Neural cell (in vitro differentiated cells): ENCODE measurements around the gene DENND2A. TPM values are rescaled to one million over a fixed set of nuclear protein-coding genes. Genes with fewer than 3 reads are reported as not detected.

Experiments used
- H2AFZ ChIP-seq: fragments of 200-600, 300-800 bp; sonication (generic), shearing (Covaris generic); 2 replicates; pipeline ENCODE4 v1.6.0; 2014; ENCODE audit warnings: low read depth, mild to moderate bottlenecking, antibody characterized with exemption, low read length, moderate library complexity
- H3F3A ChIP-seq: fragments of 200-600 bp; shearing (Covaris generic); 2 replicates; pipeline ENCODE4 v1.6.1; 2016; ENCODE audit warnings: mild to moderate bottlenecking, moderate library complexity, mixed read lengths, antibody characterized with exemption, low read length; ENCODE audit not compliant: insufficient read depth, poor library complexity, severe bottlenecking
- H3K27ac ChIP-seq: fragments of 200-600, 300-800 bp; sonication (generic), shearing (Covaris generic); 2 replicates; pipeline ENCODE4 v1.5.1; 2014; ENCODE audit warnings: mild to moderate bottlenecking, low read length, moderate library complexity
- H3K27me3 ChIP-seq: fragments of 300-800, 200-600 bp; sonication (generic), shearing (Covaris generic); 2 replicates; pipeline ENCODE4 v1.6.0; 2014; ENCODE audit warnings: mild to moderate bottlenecking, low read depth, low read length, moderate library complexity; ENCODE audit not compliant: insufficient read depth
- H3K36me3 ChIP-seq: fragments of 300-800, 200-600 bp; sonication (generic), shearing (Covaris generic); 2 replicates; pipeline ENCODE4 v1.5.1; 2014; ENCODE audit warnings: mild to moderate bottlenecking, antibody characterized with exemption, low read length, moderate library complexity; ENCODE audit not compliant: insufficient read depth
- H3K4me2 ChIP-seq: fragments of 300-800, 200-600 bp; sonication (generic), shearing (Covaris generic); 2 replicates; pipeline ENCODE4 v1.6.0; 2014; ENCODE audit warnings: mild to moderate bottlenecking, low read length
- H3K4me3 ChIP-seq: fragments of 300-800, 200-600 bp; sonication (generic), shearing (Covaris generic); 2 replicates; pipeline ENCODE4 v1.5.1; 2014; ENCODE audit warnings: mild to moderate bottlenecking, low read length, moderate library complexity
- H3K79me2 ChIP-seq: fragments of 200-600 bp; shearing (Covaris generic); replicated peaks from 2 replicates; pipeline ENCODE4 v1.6.0; 2014; ENCODE audit warnings: mild to moderate bottlenecking, low read length, moderate library complexity; ENCODE audit not compliant: insufficient read depth
- H3K9ac ChIP-seq: fragments of 300-800, 200-600 bp; sonication (generic), shearing (Covaris generic); 2 replicates; pipeline ENCODE4 v1.6.1; 2016; ENCODE audit warnings: mild to moderate bottlenecking, low read length, mixed read lengths
- H3K9me2 ChIP-seq: fragments of 200-600 bp; shearing (Covaris generic); 2 replicates; pipeline ENCODE4 v1.6.1; 2016; ENCODE audit warnings: mild to moderate bottlenecking, low read length, mixed read lengths; ENCODE audit not compliant: insufficient read depth
- H3K9me3 ChIP-seq: fragments of 200-600, 300-800 bp; sonication (generic), shearing (Covaris generic); 2 replicates; pipeline ENCODE4 v1.6.1; 2016; ENCODE audit warnings: mild to moderate bottlenecking, mixed run types, low read length, moderate library complexity, mixed read lengths
- H4K20me1 ChIP-seq: fragments of 200-600 bp; shearing (Covaris generic); 2 replicates; pipeline ENCODE4 v1.6.1; 2016; ENCODE audit warnings: mild to moderate bottlenecking, mixed run types; ENCODE audit not compliant: insufficient read depth
- CTCF ChIP-seq: fragments of 450-650 bp; IDR thresholded peaks from 2 replicates; pipeline ENCODE4 v1.5.1; 2014; ENCODE audit warnings: antibody characterized with exemption, mild to moderate bottlenecking, moderate library complexity; ENCODE audit not compliant: poor library complexity, severe bottlenecking
- EP300 ChIP-seq: fragments of 450-650 bp; conservative IDR thresholded peaks from 2 replicates; pipeline ENCODE4 v1.6.1; 2014; ENCODE audit warnings: antibody characterized with exemption, mild to moderate bottlenecking, moderate library complexity; ENCODE audit not compliant: poor library complexity, severe bottlenecking
- EZH2 ChIP-seq: fragments of 200-600, 300-800 bp; shearing (Covaris generic), sonication (generic); IDR thresholded peaks from 2 replicates; pipeline ENCODE4 v1.6.1; 2014; ENCODE audit warnings: antibody characterized with exemption, low read length, borderline replicate concordance, mild to moderate bottlenecking; ENCODE audit not compliant: insufficient read depth, poor library complexity, severe bottlenecking
- MXI1 ChIP-seq: fragments of 450-650 bp; conservative IDR thresholded peaks from 2 replicates; pipeline ENCODE4 v1.6.1; 2014; ENCODE audit warnings: antibody characterized with exemption, mild to moderate bottlenecking; ENCODE audit not compliant: poor library complexity, severe bottlenecking
- POLR2AphosphoS5 ChIP-seq: IDR thresholded peaks from 2 replicates; pipeline ENCODE4 v1.6.1; 2012
- RAD21 ChIP-seq: fragments of 450-650 bp; conservative IDR thresholded peaks from 2 replicates; pipeline ENCODE4 v1.6.1; 2014; ENCODE audit warnings: antibody characterized with exemption, mild to moderate bottlenecking, moderate library complexity
- SMC3 ChIP-seq: fragments of 450-650 bp; conservative IDR thresholded peaks from 2 replicates; pipeline ENCODE4 v1.6.1; 2014; ENCODE audit warnings: antibody characterized with exemption, mild to moderate bottlenecking, moderate library complexity; ENCODE audit not compliant: poor library complexity
- TAF1 ChIP-seq: IDR thresholded peaks from 2 replicates; pipeline ENCODE4 v1.6.1; 2012; ENCODE audit warnings: low read depth
- polyA plus RNA-seq: library from polyadenylated mRNA; depleted of rRNA; stranded (reverse); fragments of >200 nt; gene quantifications from 2 replicates; pipeline ENCODE4 v1.2.3, GENCODE V29; 2014
- TF ChIP-seq, protein P1 (sequence below): IDR thresholded peaks from 2 replicates; pipeline ENCODE4 v1.6.1; 2012; ENCODE audit warnings: borderline replicate concordance

DENND2A gene
- polyA plus RNA-seq, 1 donor from 2014 or later = 21.7 TPM

- H3K4me2 ChIP-seq = no peak overlapping the region
- no peaks in the 10 kb centered on the region for H3F3A ChIP-seq
- no peaks in the 10 kb centered on the region for H3K9me3 ChIP-seq
- peaks cover 26% of the 10 kb centered on the region for H3K79me2 ChIP-seq
- no peaks in the 10 kb centered on the region for H4K20me1 ChIP-seq
- peak overlapping the region; percentile 86 for H3K9ac ChIP-seq
- peak overlapping the region; percentile 70 for H3K27ac ChIP-seq
- H3K4me3 ChIP-seq = peak overlapping the region; percentile 78
- H3K36me3 ChIP-seq = no peaks in the 10 kb centered on the region
- TF ChIP-seq SMC3 (no peak), CTCF (no peak), RAD21 (no peak), POLR2AphosphoS5 (no peak), EZH2 (no peak), MXI1 (no peak), TAF1 (no peak), EP300 (no peak)
- TF ChIP-seq, protein P1, sequence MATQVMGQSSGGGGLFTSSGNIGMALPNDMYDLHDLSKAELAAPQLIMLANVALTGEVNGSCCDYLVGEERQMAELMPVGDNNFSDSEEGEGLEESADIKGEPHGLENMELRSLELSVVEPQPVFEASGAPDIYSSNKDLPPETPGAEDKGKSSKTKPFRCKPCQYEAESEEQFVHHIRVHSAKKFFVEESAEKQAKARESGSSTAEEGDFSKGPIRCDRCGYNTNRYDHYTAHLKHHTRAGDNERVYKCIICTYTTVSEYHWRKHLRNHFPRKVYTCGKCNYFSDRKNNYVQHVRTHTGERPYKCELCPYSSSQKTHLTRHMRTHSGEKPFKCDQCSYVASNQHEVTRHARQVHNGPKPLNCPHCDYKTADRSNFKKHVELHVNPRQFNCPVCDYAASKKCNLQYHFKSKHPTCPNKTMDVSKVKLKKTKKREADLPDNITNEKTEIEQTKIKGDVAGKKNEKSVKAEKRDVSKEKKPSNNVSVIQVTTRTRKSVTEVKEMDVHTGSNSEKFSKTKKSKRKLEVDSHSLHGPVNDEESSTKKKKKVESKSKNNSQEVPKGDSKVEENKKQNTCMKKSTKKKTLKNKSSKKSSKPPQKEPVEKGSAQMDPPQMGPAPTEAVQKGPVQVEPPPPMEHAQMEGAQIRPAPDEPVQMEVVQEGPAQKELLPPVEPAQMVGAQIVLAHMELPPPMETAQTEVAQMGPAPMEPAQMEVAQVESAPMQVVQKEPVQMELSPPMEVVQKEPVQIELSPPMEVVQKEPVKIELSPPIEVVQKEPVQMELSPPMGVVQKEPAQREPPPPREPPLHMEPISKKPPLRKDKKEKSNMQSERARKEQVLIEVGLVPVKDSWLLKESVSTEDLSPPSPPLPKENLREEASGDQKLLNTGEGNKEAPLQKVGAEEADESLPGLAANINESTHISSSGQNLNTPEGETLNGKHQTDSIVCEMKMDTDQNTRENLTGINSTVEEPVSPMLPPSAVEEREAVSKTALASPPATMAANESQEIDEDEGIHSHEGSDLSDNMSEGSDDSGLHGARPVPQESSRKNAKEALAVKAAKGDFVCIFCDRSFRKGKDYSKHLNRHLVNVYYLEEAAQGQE = no peak
- no peaks in the 10 kb centered on the region for H3K27me3 ChIP-seq
- H2AFZ ChIP-seq = peak overlapping the region; percentile 91
- H3K9me2 ChIP-seq = no peaks in the 10 kb centered on the region
Measured at GRCh38 chr7:140641524-140642195, 1.0 kb upstream of the DENND2A start.

DNA sequence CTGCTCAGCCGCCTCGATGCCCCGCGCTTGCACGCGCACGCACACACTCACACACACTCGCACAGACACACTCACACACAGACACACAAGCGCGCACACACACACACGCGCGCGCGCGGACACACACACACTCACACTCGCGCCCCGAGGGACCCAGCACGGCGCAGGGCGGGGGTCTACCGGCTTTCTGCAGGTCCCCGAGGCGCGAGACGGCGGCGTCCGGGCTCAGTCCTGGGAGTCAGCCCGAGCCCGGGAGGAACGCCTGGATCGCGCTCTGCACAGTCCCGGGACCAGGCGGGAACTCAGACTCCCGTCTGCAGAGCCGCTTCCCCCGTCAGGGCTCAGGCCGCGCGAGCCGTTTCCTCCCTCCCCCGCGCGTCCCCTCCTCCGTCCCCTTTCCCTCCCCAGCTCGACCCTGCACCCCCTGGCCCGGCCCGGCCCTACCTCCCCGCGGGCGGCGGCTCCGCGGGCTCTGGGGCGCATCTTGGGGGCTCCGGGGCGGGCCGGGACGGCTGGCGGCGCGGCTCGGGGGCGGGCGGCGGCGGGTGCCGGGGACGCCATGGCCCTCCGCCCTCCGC is 464 bp downstream of the DENND2A start:
- H2AFZ ChIP-seq = peak overlapping the region; percentile 83
- H3K4me3 ChIP-seq = peak overlapping the region; percentile 95
- no peaks in the 10 kb centered on the region for H4K20me1 ChIP-seq
- no peaks in the 10 kb centered on the region for H3K9me3 ChIP-seq
- H3K79me2 ChIP-seq = peaks cover 32% of the 10 kb centered on the region
- peak overlapping the region; percentile 74 for H3K27ac ChIP-seq
- no peaks in the 10 kb centered on the region for H3F3A ChIP-seq
- H3K36me3 ChIP-seq = no peaks in the 10 kb centered on the region
- peak overlapping the region; percentile 86 for H3K9ac ChIP-seq
- TF ChIP-seq CTCF = peak; percentile 9
- TF ChIP-seq EZH2 = no peak
- TF ChIP-seq POLR2AphosphoS5 = peak; percentile 51
- TF ChIP-seq MXI1 = peak; percentile 43
- TF ChIP-seq EP300 = peak; percentile 44
- no peaks in the 10 kb centered on the region for H3K27me3 ChIP-seq
- no peaks in the 10 kb centered on the region for H3K9me2 ChIP-seq
- H3K4me2 ChIP-seq = peak overlapping the region; percentile 88
